ACC112 (cell line): ENCODE results near the gene NKAPD1.
"Not testable (repeated sequence)": the region's sequence is repeated elsewhere in the genome, so short reads cannot be mapped to it uniquely, and the experiment has no call there.

Experiments
- H2AFZ ChIP-seq: fragments of 200-600 bp; sonication (generic); one replicate; pipeline ENCODE4 v1.6.0; 2017; ENCODE audit warnings: antibody characterized with exemption, low read length; ENCODE audit not compliant: unreplicated experiment
- H3K27ac ChIP-seq: fragments of 200-600 bp; sonication (generic); 2 replicates; pipeline ENCODE4 v1.5.1; 2014; ENCODE audit warnings: low read depth, mild to moderate bottlenecking, antibody characterized with exemption, low read length, moderate library complexity
- H3K27me3 ChIP-seq: fragments of 200-600 bp; sonication (generic); 2 replicates; pipeline ENCODE4 v1.6.1; 2014; ENCODE audit warnings: mild to moderate bottlenecking, antibody characterized with exemption, low read length, moderate library complexity, mixed read lengths; ENCODE audit not compliant: insufficient read depth
- H3K36me3 ChIP-seq: fragments of 200-600 bp; sonication (generic); 2 replicates; pipeline ENCODE4 v1.6.1; 2016; ENCODE audit warnings: mild to moderate bottlenecking, antibody characterized with exemption, low read length, moderate library complexity, mixed read lengths; ENCODE audit not compliant: insufficient read depth
- H3K4me1 ChIP-seq: fragments of 200-600 bp; sonication (generic); one replicate; pipeline ENCODE4 v1.6.1; 2016; ENCODE audit warnings: low read length, mixed read lengths; ENCODE audit not compliant: insufficient read depth, unreplicated experiment, control insufficient read depth
- H3K4me3 ChIP-seq: fragments of 200-600 bp; sonication (generic); 2 replicates; pipeline ENCODE4 v1.5.1; 2014; ENCODE audit warnings: mild to moderate bottlenecking, low read depth, low read length
- H3K79me2 ChIP-seq: fragments of 200-600 bp; sonication (generic); one replicate; pipeline ENCODE4 v1.6.0; 2016; ENCODE audit warnings: low read length; ENCODE audit not compliant: control insufficient read depth, unreplicated experiment, insufficient read depth

The NKAPD1 gene

DNA sequence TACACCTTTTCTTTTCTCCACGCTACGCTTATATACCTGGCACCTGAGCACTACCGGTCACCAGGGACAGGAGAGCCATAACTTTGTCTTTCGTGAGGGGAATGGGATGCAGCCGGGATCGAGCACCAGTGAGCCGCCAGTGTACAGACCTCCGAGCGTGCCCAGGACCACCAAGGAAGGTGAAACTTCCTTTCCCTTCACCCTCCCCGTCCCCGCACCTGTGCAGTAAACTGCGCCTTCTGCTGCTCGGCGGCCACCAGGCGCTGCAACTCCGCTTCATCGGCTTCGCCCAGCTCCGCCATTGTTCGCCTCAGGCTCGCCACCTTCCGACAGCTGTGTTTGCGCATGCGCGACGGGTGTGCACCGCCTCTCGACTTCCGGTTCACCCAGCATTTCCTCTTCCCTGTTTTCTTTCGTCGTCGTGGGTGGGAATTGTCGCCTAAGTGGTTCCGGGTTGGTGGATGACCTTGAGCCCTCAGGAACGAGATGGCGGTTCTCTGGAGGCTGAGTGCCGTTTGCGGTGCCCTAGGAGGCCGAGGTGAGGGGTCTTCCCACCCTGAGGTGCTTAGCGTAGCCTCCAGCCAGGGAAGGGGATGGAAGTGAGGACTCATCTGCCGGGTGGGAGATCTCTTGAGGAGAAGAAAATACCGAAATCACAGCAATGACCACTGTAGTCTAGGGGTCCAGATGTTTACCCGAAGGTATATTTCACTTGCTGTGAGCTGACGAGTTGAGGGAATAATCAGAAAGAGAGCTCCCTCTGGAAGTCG, 12.5 kb downstream of the NKAPD1 start, which contains the start of the genes SDHD and TIMM8B:
Gene SDHD (plus strand): TSS at position 452 of the 770 bp plus-strand sequence. CDS start 35 bp downstream, at position 487.
Gene TIMM8B (minus strand): TSS at position 335 of the 770 bp plus-strand sequence. CDS start 33 bp downstream, at position 302.
- Histone ChIP-seq H3K27ac (peak within 1 kb of the TSS; percentile 47; the same call in 1 of the 2 replicates), H3K36me3 (peaks cover 38% of the 10 kb centered on the region), H3K27me3 (no peaks in the 10 kb centered on the region), H3K79me2 (peaks cover 55% of the 10 kb centered on the region), H2AFZ (peak within 1 kb of the TSS; percentile 87), H3K4me1 (peaks cover 23% of the 10 kb centered on the region), H3K4me3 (peak within 1 kb of the TSS; percentile 98)

DNA sequence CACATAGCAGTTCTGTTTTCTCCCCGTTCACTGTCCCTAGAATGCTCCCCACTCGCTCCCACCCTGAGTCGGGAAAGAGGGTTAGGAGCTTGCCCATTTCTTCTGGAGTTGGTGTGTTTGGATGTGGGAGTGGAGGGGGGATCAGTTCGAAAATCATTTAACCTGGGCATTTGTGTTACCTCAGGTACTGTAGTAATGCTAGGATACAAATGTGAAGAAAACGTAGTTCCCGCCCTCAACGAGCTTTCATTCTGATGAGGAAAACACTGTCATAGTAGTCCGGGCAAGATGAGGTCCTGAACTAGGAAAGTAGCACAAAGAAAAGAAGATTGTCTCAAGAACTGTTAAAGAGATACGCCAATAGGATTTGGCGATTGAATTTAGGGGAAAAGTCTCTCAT, 13.1 kb downstream of the NKAPD1 start:
- peaks cover 55% of the 10 kb centered on the region for H3K79me2 ChIP-seq

DNA sequence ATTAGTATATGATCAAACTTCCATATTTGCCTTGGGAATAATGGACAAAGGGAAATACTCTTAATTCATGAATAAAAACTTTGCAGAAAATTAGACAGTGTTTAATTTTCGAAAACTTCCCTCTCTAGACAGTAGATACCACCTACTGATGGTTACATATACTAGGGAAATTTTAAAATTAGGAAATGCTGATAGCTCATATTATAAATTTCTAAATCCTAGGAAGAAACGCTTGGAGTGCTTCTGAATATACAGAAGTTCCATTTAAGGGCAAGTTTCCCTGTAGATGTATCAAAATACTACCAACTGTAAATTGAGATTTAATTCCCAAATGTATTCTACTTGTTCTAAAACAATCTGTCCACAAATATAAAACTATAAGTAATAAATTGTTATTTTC, 21.2 kb downstream of the NKAPD1 start:
- H3K79me2 ChIP-seq, H3K27ac ChIP-seq, H3K4me1 ChIP-seq, H2AFZ ChIP-seq, H3K4me3 ChIP-seq, H3K27me3 ChIP-seq: not testable (repeated sequence)
- peaks cover 15% of the 10 kb centered on the region for H3K36me3 ChIP-seq

More for the DNA sequence above, 13.1 kb downstream of the NKAPD1 start:
- Histone ChIP-seq H2AFZ (peak overlapping the region; percentile 87), H3K36me3 (peaks cover 34% of the 10 kb centered on the region), H3K27me3 (no peaks in the 10 kb centered on the region), H3K4me3 (peak overlapping the region; percentile 98), H3K4me1 (peaks cover 23% of the 10 kb centered on the region), H3K27ac (peak overlapping the region; percentile 47; the same call in 1 of the 2 replicates)

DNA sequence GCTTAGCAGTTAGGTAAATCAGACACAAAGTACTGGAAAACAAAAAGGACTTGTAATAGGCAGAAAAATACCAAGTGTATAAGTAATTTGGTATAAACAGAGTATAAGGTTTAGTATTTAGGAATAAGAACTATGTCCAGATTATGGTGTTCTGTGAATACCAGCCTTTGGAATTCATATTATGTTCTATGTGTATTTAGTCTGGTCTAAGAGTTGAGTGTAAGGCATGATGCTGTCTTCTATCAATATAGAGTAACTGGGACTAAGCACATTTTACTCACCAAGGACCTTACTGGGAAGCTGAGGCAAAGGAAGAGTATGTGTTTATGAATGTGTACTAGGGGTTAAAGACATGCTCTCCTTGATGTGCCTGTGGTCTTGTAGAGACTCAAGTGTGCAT, 22.1 kb downstream of the NKAPD1 start:
- Histone ChIP-seq H3K79me2 (no peaks in the 10 kb centered on the region), H3K4me1 (no peaks in the 10 kb centered on the region)

DNA sequence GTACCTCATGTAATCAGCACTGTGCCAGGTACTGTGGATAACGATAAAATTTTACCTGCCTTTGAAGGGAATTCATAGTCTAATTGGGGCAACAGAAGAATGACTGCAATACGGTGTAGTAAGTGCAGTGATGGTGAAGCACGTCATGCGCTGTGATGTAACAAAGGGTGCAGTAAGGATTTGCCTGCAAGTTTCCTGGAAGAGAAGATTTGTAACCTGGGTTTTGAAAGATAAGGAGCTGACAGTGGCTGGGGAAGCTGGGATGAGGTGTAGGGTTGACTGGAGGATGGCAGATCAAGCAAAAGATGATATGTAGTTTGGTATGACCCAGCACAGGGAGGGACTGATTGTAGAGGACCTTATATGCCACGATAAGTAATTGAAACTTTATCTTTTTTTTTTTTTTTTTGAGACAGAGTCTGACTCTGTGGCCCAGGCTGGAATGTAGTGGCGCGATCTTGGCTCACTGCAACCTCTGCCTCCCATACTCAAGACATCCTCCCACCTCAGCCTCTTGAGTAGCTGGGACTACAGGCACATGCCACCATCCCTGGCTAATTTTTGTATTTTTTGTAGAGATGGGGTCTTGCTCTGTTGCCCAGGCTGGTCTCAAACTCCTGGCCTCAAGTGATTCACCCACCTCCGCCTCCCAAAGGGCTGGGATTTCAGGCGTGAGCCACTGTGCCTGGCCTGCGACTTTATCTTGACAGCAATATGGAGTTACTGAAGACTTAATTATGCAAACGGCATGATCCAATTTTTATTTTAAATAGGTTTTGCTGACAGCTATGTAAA, 23.8 kb downstream of the NKAPD1 start:
- H3K79me2 ChIP-seq = no peaks in the 10 kb centered on the region
- H2AFZ ChIP-seq = no peak overlapping the region
- H3K4me1 ChIP-seq = no peaks in the 10 kb centered on the region
- H3K27me3 ChIP-seq = no peaks in the 10 kb centered on the region
- no peak overlapping the region for H3K27ac ChIP-seq
- H3K4me3 ChIP-seq = no peak overlapping the region
- H3K36me3 ChIP-seq = peaks cover 10% of the 10 kb centered on the region; the same call in 1 of the 2 replicates

More for the DNA sequence above, 22.1 kb downstream of the NKAPD1 start:
- H3K27ac ChIP-seq = no peak overlapping the region
- H3K27me3 ChIP-seq = no peaks in the 10 kb centered on the region
- H3K4me3 ChIP-seq = no peak overlapping the region
- H3K36me3 ChIP-seq = peaks cover 15% of the 10 kb centered on the region
- H2AFZ ChIP-seq = no peak overlapping the region

DNA sequence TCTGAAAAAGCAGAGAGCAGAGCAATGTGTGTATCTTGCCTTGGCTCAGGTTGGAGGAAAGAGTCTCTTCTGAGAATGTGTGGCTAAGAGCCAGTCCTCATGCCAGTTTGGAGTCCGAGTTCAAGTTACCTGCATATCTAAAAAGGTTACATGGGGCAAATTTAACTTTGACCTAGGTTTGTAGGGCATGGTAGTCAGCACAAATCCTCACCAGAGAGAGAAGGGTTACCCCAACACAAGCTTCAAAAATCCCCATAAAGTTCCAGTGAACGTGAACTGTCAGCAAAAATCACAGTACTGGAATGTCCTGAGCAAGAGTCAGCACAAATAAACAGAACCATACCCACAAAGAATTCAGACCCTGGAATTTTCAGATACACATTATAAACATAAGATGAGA, 26.4 kb downstream of the NKAPD1 start:
- no peaks in the 10 kb centered on the region for H3K27me3 ChIP-seq
- H3K36me3 ChIP-seq = 0 out of 2 replicates have a peak, but pooled peaks cover 6% of the 10 kb centered on the region
- H3K27ac ChIP-seq = no peak overlapping the region
- H2AFZ ChIP-seq = no peak overlapping the region
- no peaks in the 10 kb centered on the region for H3K79me2 ChIP-seq
- H3K4me3 ChIP-seq = no peak overlapping the region
- no peaks in the 10 kb centered on the region for H3K4me1 ChIP-seq

DNA sequence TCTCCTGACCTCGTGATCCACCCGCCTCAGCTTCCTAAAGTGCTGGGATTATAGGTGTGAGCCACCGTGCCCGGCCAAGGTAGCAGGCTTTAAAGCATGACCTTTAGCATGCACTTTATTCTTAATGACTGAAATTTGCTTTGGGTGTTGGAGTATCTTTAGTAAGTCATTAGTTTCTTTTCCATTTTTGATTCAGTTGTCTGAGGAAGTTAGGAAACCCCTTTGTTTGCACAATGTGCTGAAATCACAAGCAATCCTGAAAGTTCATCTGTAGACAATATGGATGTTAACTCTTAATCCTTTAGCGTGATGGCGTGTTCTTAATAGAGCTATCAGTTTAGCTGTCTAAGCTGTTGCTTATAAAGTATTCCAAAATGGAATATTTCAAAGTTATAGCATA, 29.3 kb downstream of the NKAPD1 start:
- Histone ChIP-seq H3K4me1 (no peaks in the 10 kb centered on the region), H2AFZ (no peak overlapping the region), H3K27me3 (no peaks in the 10 kb centered on the region)

DNA sequence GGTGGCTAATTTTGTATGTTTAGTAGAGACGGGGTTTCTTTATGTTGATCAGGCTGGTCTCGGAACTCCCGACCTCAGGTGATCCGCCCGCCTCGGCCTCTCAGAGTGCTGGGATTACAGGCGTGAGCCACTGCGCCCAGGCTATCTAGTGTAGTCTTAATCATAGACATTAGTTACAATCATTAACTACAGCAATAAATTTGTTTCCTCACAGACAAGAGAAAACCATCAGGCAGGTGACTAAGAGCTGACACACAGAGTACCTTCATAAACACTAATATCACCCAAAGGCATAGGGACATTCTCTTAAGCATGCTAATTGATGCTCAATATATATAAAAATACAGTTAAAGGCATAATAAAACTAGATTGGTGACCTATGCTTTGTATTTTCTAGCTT, 32.0 kb downstream of the NKAPD1 start:
- Histone ChIP-seq H3K27me3 (no peaks in the 10 kb centered on the region), H3K4me3 (no peak overlapping the region), H3K79me2 (no peaks in the 10 kb centered on the region), H2AFZ (no peak overlapping the region), H3K27ac (no peak overlapping the region), H3K36me3 (no peaks in the 10 kb centered on the region), H3K4me1 (no peaks in the 10 kb centered on the region)

More for the DNA sequence above, 29.3 kb downstream of the NKAPD1 start:
- Histone ChIP-seq H3K36me3 (no peaks in the 10 kb centered on the region), H3K79me2 (no peaks in the 10 kb centered on the region), H3K4me3 (no peak overlapping the region), H3K27ac (no peak overlapping the region)

DNA sequence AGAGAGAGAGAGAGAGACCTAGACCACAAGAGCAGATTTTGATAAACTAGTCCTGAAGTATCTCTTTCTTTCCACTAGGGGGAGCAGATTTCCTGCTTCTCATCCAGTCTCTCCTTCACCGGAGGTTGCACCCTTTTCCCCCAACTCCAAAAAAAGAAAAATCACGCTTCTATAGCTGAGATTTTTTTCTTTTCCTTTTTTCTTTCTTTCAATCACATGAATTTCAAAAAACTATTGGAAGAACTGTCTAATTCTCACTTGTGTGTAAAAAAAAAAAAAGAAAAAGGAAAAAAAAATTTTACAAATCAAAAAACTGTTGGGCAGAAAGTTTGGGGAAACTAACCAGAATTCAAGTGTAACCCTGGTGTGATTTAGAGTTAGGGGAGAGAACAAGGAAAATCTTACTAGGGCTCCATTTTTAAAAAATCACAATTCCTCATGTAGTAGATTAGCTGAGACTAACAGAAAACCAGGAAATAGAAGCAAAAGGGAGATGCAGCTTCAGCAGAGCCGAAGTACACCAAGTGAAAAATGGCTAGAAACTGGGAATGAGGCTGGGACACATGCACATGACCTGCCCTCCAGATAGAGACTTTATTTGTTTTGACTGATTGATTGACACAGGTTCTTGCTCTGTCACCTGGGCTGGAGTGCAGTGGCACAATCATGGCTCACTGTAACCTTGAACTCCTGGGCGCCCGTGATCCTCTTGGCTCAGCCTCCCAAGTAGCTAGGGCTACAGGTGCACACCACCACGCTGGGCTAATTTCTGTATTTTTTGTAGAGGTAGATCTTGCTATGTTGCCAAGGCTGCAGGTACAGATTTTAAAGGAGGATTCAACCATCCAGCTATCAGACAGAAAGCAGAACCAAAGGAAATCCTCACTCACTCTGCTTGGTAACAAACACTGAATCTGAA, 39.7 kb downstream of the NKAPD1 start:
- no peaks in the 10 kb centered on the region for H3K36me3 ChIP-seq
- H3K79me2 ChIP-seq = no peaks in the 10 kb centered on the region
- H3K27me3 ChIP-seq = no peaks in the 10 kb centered on the region
- no peaks in the 10 kb centered on the region for H3K4me1 ChIP-seq
- no peak overlapping the region for H2AFZ ChIP-seq
- H3K27ac ChIP-seq = no peak overlapping the region
- H3K4me3 ChIP-seq = no peak overlapping the region

DNA sequence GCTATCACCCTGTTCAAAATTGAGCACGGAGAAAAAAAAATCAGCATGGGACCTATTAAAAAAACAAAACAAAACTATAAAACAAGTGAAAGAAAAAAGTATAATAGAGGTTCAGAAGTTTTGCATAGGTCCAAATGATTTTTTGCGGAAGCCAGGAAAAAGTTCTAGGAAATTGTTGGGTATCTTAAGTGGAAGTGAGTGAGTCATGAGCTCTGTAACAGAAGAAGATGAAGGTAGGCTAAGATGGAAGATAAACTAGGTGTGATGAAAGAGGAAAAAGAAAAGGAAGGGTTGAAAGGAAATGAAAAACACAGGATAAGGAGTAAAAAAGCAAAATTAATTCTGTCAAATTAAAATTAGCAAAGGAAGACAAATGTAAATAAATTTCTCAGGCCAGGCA, 40.4 kb downstream of the NKAPD1 start:
- H3K4me1 ChIP-seq = no peaks in the 10 kb centered on the region
- no peaks in the 10 kb centered on the region for H3K36me3 ChIP-seq
- H3K79me2 ChIP-seq = no peaks in the 10 kb centered on the region

More for the DNA sequence above, 40.4 kb downstream of the NKAPD1 start:
- no peak overlapping the region for H2AFZ ChIP-seq
- no peaks in the 10 kb centered on the region for H3K27me3 ChIP-seq
- no peak overlapping the region for H3K27ac ChIP-seq
- no peak overlapping the region for H3K4me3 ChIP-seq
